Pons (tissue), 1 donor: ENCODE data around the gene NEK11.
"Not testable (repeated sequence)": the region's sequence is repeated elsewhere in the genome, so short reads cannot be mapped to it uniquely, and the experiment has no call there.

Experiments
- DNase-seq: peaks from one replicate; pipeline ENCODE4 v3.0.0-alpha.2; 2016; ENCODE audit warnings: low spot score

NEK11 gene

DNA sequence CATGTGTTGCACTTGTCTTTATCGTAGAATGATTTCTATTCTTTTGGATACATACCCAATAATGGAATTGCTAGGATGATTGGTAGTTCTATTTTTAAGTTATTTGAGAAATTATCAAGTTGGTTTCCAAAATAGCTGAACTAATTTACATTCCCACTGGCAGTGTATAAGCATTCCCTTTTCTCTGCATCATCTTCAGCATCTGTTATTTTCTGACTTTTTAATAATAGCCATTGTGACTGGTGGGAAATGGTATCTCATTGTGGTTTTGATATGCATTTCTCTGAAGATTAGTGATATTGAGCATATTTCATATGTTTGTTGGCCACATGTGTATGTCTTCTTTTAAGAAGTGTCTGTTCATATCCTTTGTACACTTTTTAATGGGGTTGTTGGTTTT lies 273.2 kb downstream of the NEK11 start:
- no peak for DNase-seq

DNA sequence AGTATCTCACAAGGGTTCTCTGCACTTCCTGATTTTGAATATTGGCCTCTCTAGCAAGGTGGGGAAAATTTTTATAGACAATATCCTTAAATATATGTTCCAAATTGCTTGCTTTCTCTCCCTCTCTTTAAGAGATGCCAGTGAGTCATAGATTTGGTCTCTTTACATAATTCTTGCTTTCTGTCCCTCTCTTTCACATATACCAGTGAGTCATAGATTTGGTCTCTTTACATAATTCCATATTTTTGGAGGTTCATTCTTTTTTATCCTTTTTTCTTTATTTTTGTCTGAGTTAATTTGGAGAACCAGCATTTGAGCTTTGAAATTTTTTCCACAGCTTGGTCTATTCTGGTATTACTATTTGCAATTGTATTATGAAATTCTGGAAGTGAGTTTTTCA lies 277.2 kb downstream of the NEK11 start:
- DNase-seq, result no peak

DNA sequence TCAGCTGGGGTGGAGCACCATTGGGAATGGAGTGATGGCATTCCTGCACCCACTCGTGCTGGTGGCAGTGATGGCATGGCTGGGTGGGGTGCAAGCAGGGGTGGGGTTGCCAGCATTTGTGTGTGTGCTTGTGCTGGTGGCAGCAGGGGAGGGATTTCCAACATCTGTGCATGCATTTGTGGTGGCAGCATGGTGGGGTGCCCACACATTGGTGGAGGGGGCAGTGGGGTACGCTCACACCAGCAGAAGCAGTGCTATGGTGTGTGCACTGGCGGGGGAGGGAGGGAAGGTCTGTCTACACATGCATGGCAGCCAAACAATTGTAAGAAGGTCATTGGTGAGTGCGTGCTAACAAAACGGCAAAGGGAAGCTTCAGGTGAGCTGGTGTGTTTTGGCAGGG lies 278.2 kb downstream of the NEK11 start:
- no peak for DNase-seq

DNA sequence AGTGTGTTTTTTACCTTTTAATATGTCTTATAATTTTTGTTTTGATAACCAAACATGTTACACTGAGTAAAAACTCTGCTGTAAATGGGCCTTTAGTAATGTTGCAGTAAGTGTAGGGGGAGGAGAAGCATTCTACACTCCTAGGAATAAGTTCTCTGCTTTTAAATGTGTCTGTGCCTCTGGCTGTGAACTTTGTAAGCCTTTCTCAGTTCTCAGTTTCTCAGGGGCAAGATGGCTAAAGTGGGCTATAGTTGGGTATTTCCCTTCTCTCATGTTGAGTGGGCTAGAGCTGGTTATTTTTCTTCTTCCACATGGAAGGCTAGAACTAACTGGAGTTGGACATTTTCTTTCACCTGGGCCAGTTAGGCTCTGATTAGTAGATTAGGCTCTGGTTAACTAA lies 279.6 kb downstream of the NEK11 start:
- no peak for DNase-seq

DNA sequence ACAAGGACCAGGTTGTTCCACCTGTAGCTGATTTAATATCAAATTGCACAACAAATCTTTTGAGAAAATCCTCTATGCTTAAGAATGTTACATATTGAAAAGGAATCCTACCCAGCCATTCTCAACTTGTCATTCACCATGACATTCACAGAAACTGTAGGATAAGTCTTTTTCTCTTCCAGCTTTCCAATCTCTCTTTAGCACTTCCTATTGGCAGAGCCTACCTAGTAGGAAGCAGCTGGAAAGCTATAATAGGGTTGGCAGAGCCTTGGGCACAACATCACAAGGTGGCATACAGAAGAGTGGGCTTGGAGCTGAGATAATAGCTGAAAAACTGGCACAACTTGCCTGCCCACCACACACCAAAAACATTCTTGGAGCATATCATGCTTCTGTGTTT lies 287.6 kb downstream of the NEK11 start:
- no peak for DNase-seq

GRCh38 chr3:131315162-131315561 lies 288.5 kb downstream of the NEK11 start:
- no peak for DNase-seq

DNA sequence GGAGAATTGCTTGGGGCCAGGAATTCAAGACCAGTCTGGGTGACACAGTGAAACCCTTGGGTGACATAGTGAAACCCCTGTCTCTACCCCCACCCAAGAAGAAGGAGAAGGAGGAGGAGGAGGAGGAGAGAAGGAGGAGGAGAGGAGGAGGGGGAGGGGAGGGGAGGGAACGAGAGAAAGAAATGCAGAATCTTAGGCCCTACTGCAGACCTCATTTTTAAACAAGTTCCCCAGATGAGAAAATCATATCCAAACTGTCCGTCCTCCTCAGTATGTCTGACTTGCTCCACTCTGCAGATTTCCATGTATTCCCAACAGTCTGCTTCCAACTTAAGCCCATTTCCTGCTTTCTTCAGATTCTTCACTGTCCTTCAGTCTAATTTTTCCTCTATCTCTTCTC lies 291.0 kb downstream of the NEK11 start:
- no peak for DNase-seq

DNA sequence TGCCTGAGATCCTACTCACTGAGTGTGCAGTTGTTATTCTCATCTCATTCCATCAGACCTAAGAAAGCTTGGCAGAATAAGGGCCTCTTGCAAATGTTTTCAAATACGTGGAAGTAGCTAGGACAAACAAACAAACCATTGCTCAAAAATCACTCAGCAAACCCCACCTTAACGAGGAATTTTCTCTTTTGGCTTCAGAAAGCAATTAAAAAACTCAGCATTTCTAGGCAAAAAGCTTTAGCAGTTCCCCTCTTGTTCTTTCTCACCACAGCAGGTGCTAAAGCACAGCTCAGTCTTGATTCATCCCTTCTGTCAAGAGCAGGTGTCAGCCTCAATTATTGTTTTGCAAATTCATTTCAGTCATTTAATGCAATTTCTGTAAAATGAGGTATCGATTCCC lies 296.3 kb downstream of the NEK11 start:
- DNase-seq, result no peak

GRCh38 chr3:131323792-131324191 lies 297.1 kb downstream of the NEK11 start:
- DNase-seq, result no peak

GRCh38 chr3:131324923-131325322 lies 298.2 kb downstream of the NEK11 start:
- no peak for DNase-seq

DNA sequence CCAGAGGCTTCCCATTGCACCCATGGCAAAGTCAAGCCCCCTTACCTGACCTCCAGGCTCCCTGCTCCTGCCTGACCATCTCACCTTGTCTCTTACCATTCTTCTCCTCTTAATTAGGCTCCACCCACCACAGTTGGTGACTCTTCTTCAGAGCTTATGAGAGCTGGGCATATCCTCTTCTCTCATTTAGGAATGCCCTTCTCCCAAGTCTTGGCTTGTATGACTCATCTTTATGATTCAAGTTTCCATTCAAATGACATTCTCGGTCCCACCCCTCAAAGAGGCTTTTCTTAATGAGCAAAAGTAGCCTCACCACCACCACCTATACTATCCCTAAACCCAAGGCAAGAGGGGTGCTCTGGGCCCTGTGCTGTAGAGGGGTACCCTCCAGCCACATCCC lies 299.6 kb downstream of the NEK11 start:
- DNase-seq, result no peak

- peak; percentile 17 for DNase-seq
These were observed 302.0 kb downstream of the NEK11 start for GRCh38 chr3:131328721-131329120.

DNA sequence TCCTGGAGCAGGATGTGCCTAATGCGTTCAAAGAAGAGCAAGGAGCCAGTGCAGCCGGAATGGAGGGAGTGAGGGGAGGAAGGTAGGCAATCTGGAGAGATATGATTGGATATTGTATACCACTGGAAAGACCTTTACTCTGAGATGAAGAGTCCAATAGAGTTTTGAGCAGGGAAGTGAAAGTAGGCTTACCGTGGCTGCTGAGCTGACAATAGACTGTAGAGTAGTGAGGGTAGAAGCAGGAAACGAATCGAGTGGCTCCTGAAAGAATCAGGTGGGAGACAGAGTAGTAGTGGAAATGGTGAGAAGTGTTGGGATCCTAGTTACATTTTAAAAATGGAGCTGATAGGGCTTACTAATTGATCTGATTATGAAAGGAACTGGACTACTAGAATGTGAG lies 303.1 kb downstream of the NEK11 start:
- no peak for DNase-seq

GRCh38 chr3:131331456-131332085 lies 304.9 kb downstream of the NEK11 start:
- DNase-seq, result not testable (repeated sequence)

DNA sequence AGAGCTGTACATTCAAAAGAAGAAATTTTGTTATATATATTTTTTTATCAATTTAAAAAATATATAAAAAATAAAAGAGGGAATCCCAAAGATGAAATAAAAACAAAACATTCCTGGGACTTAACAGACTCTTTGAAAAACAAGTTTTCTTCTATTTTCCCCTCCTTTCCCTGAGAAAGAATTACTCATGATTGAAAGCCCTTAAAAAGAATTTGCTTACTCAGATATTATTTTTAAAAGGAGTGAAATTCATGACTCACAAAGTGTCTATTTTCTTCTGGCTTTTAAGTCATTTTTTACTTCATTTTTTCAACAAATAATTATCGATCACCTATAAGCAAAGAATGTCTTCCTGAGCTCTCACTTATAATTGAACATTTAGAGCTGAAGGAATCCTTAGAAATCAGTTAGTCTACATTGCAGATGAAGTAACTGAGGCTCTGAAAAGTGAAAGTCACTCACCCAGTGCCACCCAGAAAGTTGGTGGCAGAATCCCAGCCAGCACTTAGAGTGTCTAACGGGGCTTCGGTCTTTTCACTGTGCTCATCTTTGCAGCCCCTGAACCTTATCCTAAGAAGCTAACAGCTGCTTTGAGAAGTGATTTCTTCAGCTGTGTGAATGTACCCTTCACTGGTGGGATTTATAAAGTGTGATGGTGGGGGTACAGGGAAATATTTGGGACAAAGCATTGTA lies 312.4 kb downstream of the NEK11 start:
- no peak for DNase-seq

- no peak for DNase-seq
These were observed 315.1 kb downstream of the NEK11 start for GRCh38 chr3:131341761-131342160.

GRCh38 chr3:131348911-131349310 lies 322.2 kb downstream of the NEK11 start:
- DNase-seq, result no peak

- no peak for DNase-seq
These were observed 322.8 kb downstream of the NEK11 start for GRCh38 chr3:131349454-131349853.

DNA sequence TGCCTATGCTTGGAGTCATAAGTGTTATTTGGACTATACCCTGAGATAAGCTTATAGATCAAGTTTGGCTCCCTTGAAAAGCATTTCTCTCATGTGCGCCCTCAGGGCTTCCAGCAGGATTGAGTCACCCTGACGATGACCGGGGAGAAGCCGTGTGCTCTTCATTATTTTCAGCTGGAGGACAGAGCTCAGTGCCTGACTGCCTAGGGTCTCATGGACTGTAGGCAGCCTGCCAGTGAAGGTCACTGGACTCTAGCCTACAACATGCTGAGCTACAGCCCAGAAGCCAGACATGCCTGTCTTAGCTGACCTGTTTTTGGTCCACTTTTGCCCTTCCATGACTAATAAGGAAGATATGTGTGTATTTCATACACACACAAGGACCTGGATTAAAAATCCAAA lies 323.3 kb downstream of the NEK11 start:
- no peak for DNase-seq

GRCh38 chr3:131350506-131350905 lies 323.8 kb downstream of the NEK11 start:
- no peak for DNase-seq

GRCh38 chr3:131353016-131353877 lies 326.6 kb downstream of the NEK11 start:
- DNase-seq, result no peak

DNA sequence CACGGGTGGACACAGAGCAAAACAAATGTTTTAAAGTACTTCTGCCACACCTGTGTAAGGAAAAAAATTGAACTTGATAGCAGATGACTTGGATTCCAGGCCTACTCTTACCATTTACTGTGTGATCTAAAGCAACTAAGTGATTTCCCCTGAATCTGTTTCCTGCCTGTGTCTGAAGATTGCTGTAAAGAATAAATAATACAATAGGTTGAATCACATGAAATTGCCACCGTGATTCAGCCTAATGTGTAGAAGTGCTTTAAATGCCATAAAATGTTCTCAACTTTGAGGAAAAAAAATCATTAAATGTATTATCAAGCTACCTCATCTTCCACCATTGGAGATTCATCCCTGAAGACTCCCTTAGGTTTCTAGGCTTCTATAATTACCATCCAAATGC lies 327.3 kb downstream of the NEK11 start:
- no peak for DNase-seq

DNA sequence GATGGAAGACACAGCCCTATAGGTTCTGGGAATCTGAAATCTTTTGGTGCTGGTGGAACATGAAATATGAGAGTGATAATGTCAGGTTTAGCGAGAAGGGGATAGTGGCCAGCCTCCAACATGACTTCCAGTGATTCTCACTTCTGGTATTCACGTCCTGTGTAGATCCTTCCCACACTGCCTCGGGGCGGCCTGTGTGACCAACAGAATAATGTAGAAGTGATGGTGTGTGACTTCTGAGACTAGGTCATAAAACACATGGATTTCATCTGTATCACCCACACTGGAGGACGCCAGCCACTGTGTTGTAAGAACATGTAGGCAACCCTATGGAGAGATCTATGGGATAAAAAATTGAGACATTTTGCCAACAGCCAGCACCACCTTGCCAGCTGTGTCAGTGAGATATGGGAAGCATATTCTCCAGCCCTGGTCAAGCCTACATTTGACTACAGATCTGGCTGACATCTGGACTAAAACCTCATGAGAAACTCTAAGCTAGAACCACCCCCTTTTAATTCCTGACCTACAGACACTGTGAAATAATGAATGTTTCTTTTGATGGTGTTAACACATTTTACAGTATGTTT lies 329.4 kb downstream of the NEK11 start:
- DNase-seq, result no peak
